NCI-H1694 treated with DMSO at 0.1 percent for 48 hours (cell line): Measurements from ENCODE around the gene GCNT1.

Experiments used
- DNase-seq: peaks from one replicate; lab custom pipeline; 2025; lab: John Stamatoyannopoulos, UW

Gene GCNT1

DNA sequence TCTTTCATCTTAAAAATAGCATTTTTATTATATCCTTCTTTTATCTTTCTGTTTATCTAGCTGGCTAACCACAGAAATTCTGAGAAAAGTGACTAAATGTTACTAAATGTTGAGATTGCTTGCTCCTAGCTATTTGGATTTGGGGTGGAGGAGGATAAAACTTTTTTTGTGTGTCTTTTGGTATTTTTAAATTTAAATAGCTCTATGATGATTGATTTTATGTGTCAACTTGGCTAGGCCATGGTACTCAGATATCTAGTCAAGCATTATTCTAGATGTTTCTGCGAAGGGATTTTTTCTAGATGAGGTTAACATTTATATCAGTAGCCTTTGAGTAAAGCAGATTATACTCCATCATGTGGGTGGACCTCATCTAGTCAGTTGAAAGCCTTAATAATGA lies 75.0 kb downstream of the GCNT1 start:
- no peak for DNase-seq

GRCh38 chr9:76537150-76537646 lies 78.2 kb downstream of the GCNT1 start:
- no peak for DNase-seq

- no peak for DNase-seq
These were observed 80.2 kb downstream of the GCNT1 start for GRCh38 chr9:76539180-76539579.

DNA sequence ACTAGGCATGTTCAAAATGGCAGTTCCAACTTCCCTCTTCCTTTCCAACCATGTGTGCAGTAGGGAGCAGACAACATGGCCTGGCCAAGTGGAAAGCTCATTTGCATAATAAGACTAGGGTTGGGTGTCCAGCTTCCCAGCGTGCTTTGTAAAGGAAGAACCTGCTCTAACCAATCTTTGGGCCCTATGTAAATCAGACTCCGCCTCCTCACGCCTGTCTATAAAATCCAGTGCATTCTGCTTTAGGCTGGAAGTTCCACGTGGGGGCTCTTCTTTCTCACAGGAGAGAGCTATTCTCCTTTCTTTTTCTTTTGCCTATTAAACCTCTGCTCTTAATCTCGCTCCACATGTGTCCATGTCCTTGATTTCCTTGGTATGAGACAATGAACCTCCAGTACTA lies 83.4 kb downstream of the GCNT1 start:
- DNase-seq = no peak

GRCh38 chr9:76545191-76545590 lies 86.2 kb downstream of the GCNT1 start:
- no peak for DNase-seq

- no peak for DNase-seq
These were observed 93.2 kb downstream of the GCNT1 start for GRCh38 chr9:76552181-76552580.

- DNase-seq = no peak
These were observed 93.9 kb downstream of the GCNT1 start for GRCh38 chr9:76552751-76553455.

- DNase-seq = no peak
These were observed 94.7 kb downstream of the GCNT1 start for GRCh38 chr9:76553680-76554079.
